K562 (cell line): Measurements from ENCODE around the gene BRAF. TPM values are rescaled to one million over a fixed set of nuclear protein-coding genes. Genes with fewer than 3 reads are reported as not detected.

Source experiments
- ATAC-seq: fragments of 200-7000 bp; cut with Tn5 transposase; 3 replicates; pipeline ENCODE4 v1.9.1; 2020; ENCODE audit warnings: moderate library complexity
- BruUV-seq: library from RNA; stranded (reverse); fragments of 400-500 nt; replicated peaks from 2 replicates; lab custom pipeline; 2021; lab: Mats Ljungman, UMichigan
- CTCF ChIA-PET: fragments of 300-600 bp; formaldehyde crosslinking; extraction: SDS; loops from one replicate; lab custom pipeline; 2021; ENCODE audit warnings: low intra/inter-chr PET ratio; lab: Yijun Ruan, JAX
- POLR2A ChIA-PET: fragments of 300-600, 350-650 bp; sonication (Branson Sonifier 250); formaldehyde crosslinking; extraction: SDS; loops from one replicate; lab custom pipeline; 2021; ENCODE audit warnings: antibody characterized with exemption, inconsistent platforms; lab: Yijun Ruan, JAX
- DNase-seq, 4 experiments: peaks; one replicate each; pipeline versions ENCODE4 v3.0.0 to v3.0.0-alpha.2; 2011 to 2018; ENCODE audit warnings: low spot score in 3 of 4, mixed read lengths in 3 of 4; ENCODE audit errors: extremely low read depth in 1 of 4
- FAIRE-seq: peaks from 2 replicates; lab custom pipeline; 2011; peaks lifted over from hg19 to GRCh38; lab: Jason Lieb, UNC
- H2AFZ ChIP-seq: 2 replicates; pipeline ENCODE4 v1.6.0; 2011; ENCODE audit warnings: low read depth, low read length, control low read depth, inconsistent platforms
- H3K27ac ChIP-seq: fragments of 200-600 bp; 3 replicates; pipeline ENCODE4 v1.8.0; 2011; ENCODE audit warnings: low read depth, mild to moderate bottlenecking, control low read depth, inconsistent platforms, low read length, moderate library complexity, mixed read lengths; ENCODE audit errors: extremely low read depth
- H3K27me3 ChIP-seq, 2 experiments: fragments of 300-600 bp in 1 of 2; 2 replicates in 1 of 2; 3 replicates in 1 of 2; pipeline versions ENCODE4 v1.6.0 to v1.8.0; 2011; ENCODE audit warnings: inconsistent platforms in 2 of 2, low read length in 2 of 2, mild to moderate bottlenecking in 1 of 2, mixed read lengths in 1 of 2, moderate library complexity in 1 of 2; ENCODE audit not compliant: control insufficient read depth in 2 of 2, insufficient read depth in 2 of 2
- H3K36me3 ChIP-seq: fragments of 300-600 bp; 3 replicates; pipeline ENCODE4 v1.8.0; 2011; ENCODE audit warnings: mild to moderate bottlenecking, low read length, inconsistent platforms; ENCODE audit not compliant: control insufficient read depth, insufficient read depth
- H3K4me1 ChIP-seq, 2 experiments: fragments of 200-600 bp in 1 of 2; replicated peaks in 1 of 2; 2 replicates in 1 of 2; 3 replicates in 1 of 2; pipeline versions ENCODE4 v1.5.1 to v1.8.0; 2011; ENCODE audit warnings: inconsistent platforms in 2 of 2, low read length in 2 of 2, mild to moderate bottlenecking in 1 of 2, mixed read lengths in 1 of 2, moderate library complexity in 1 of 2; ENCODE audit not compliant: control insufficient read depth in 2 of 2, insufficient read depth in 2 of 2
- H3K4me2 ChIP-seq: 2 replicates; pipeline ENCODE4 v1.6.1; 2011; ENCODE audit warnings: low read length, control low read depth, inconsistent platforms, mixed read lengths; ENCODE audit not compliant: insufficient read depth
- H3K4me3 ChIP-seq: fragments of 200-600 bp; sonication (generic), shearing (Covaris generic); 2 replicates; pipeline ENCODE4 v1.5.1; 2016; ENCODE audit warnings: control low read depth, inconsistent platforms
- H3K79me2 ChIP-seq: fragments of 200-600 bp; 3 replicates; pipeline ENCODE4 v1.8.0; 2011; ENCODE audit warnings: low read length, inconsistent platforms; ENCODE audit not compliant: control insufficient read depth, insufficient read depth
- H3K9ac ChIP-seq, 2 experiments: 2 replicates each; pipeline versions ENCODE4 v1.6.0 to v1.6.1; 2011; ENCODE audit warnings: low read depth in 2 of 2, low read length in 2 of 2, control low read depth in 1 of 2, inconsistent platforms in 1 of 2, mild to moderate bottlenecking in 1 of 2, mixed read lengths in 1 of 2; ENCODE audit not compliant: insufficient read depth in 1 of 2
- H3K9me1 ChIP-seq: one replicate; pipeline ENCODE4 v1.6.0; 2011; ENCODE audit warnings: inconsistent platforms, mild to moderate bottlenecking, low read length, moderate library complexity; ENCODE audit not compliant: control insufficient read depth, insufficient read depth
- H3K9me3 ChIP-seq: replicated peaks from 2 replicates; pipeline ENCODE4 v1.5.1; 2011; ENCODE audit warnings: low read depth, low read length, inconsistent platforms; ENCODE audit not compliant: control insufficient read depth, insufficient read depth
- H4K20me1 ChIP-seq: replicated peaks from 2 replicates; pipeline ENCODE4 v1.6.1; 2011; ENCODE audit warnings: low read length, inconsistent platforms, mixed read lengths; ENCODE audit not compliant: control insufficient read depth, insufficient read depth
- C11orf30 ChIP-seq: fragments of 450-650 bp; IDR thresholded peaks from 2 replicates; pipeline ENCODE4 v1.6.1; 2016; ENCODE audit warnings: low read depth, mild to moderate bottlenecking
- FOXJ3 ChIP-seq: sonication (generic); formaldehyde crosslinking; IDR thresholded peaks from 2 replicates; pipeline ENCODE4 v1.4.0; 2020; ENCODE audit warnings: mild to moderate bottlenecking, missing genetic modification reagents
- FUS ChIP-seq: fragments of 200-400 bp; formaldehyde crosslinking; optimal IDR thresholded peaks from 2 replicates; pipeline ENCODE3; 2017; ENCODE audit warnings: low read depth, low read length
- IRF9 ChIP-seq: fragments of 450-650 bp; IDR thresholded peaks from 2 replicates; pipeline ENCODE4 v1.6.1; 2016; ENCODE audit warnings: missing biosample characterization, missing genetic modification characterization
- MAFF ChIP-seq: IDR thresholded peaks from 2 replicates; pipeline ENCODE4 v1.6.1; 2012; ENCODE audit warnings: low read length, improper control_type of control experiment
- MAFG ChIP-seq: fragments of 450-650 bp; conservative IDR thresholded peaks from 2 replicates; pipeline ENCODE4 v1.6.1; 2016; ENCODE audit warnings: missing genetic modification characterization, missing compliant biosample characterization
- POLR3A ChIP-seq: IDR thresholded peaks from 2 replicates; pipeline ENCODE4 v1.6.1; 2011; ENCODE audit warnings: borderline replicate concordance, mild to moderate bottlenecking, moderate library complexity; ENCODE audit not compliant: insufficient read length, insufficient read depth; ENCODE audit errors: extremely low read depth
- RNF2 ChIP-seq: sonication (generic); IDR thresholded peaks from 2 replicates; pipeline ENCODE4 v1.6.1; 2016
- SMARCE1 ChIP-seq: fragments of 450-650 bp; IDR thresholded peaks from 2 replicates; pipeline ENCODE4 v1.7.1; 2016; ENCODE audit warnings: mild to moderate bottlenecking
- SNRNP70 ChIP-seq: fragments of 200-400 bp; formaldehyde crosslinking; optimal IDR thresholded peaks from 2 replicates; pipeline ENCODE3; 2017; ENCODE audit warnings: low read depth, low read length
- ZSCAN29 ChIP-seq: fragments of 450-650 bp; IDR thresholded peaks from 2 replicates; pipeline ENCODE4 v1.6.1; 2017
- WGBS: fragments of 100-300 bp; shearing (Covaris generic); methylation state at CpG from one replicate; pipeline ENCODE4 v1.1.6; 2016; ENCODE audit warnings: low coverage, mixed read lengths; ENCODE audit not compliant: insufficient coverage; ENCODE audit errors: missing lambda C conversion rate; 5-methylcytosine and 5-hydroxymethylcytosine counted together
- in situ Hi-C: fragments of 300-500 bp; cut with MboI; formaldehyde crosslinking; loops from 4 replicates; pipeline ENCODE4 v1.15.0; 2018; ENCODE audit warnings: inconsistent platforms, mixed read lengths
- intact Hi-C: fragments of 100-400 bp; cut with micrococcal nuclease; formaldehyde crosslinking; loops from 2 replicates; pipeline ENCODE4 v1.14.2; 2022
- polyA plus RNA-seq, 8 experiments: library from polyadenylated mRNA; depleted of rRNA in 4 of 8; stranded (reverse) in 5 of 8; unstranded in 3 of 8; fragments of >200 nt; fragmentation: Nextera tagmentation in 2 of 8; fragmentation: Illumina TruSeq in 1 of 8; extraction: Ambion mirVana in 2 of 8; extraction: Trizol in 1 of 8; gene quantifications; 2 replicates each; pipeline versions ENCODE4 v1.2.1 to v1.2.3, GENCODE V29; 2011 to 2014; ENCODE audit warnings: inconsistent platforms in 1 of 8, missing spikeins in 1 of 8
- total RNA-seq, 7 experiments: library from RNA; depleted of rRNA in 6 of 7; stranded (reverse); fragments of >200 nt in 6 of 7; fragmentation: Illumina TruSeq in 2 of 7; extraction: Trizol in 2 of 7; gene quantifications; 2 replicates each; pipeline versions ENCODE4 v1.2.1 to v1.2.3, GENCODE V29; 2011 to 2021; ENCODE audit warnings: low replicate concordance in 1 of 7

BRAF gene
- total and polyA plus RNA-seq, 9 of the 15 experiments (the other 6 are each of a cell fraction or from before 2014, with no cell fraction given), result 3.6 to 38.3 (median 21.9) TPM

DNA sequence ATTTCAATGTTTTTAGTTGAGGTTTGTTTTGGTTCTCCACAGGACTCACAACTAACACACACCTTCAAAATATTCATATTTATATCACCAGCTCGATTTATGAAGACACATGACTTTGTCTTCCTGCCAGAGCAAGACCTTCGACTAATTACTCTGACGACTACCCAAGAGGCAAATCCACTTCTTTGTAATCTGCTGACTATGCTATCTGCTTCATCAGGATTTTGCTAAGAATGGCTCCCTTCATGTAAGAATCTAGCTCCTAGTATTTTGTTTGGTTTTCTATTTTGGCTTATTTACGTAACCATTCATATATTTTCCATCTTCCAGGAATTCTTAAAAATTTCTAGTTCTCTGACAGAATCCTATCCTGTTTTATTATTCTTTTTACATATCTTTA lies 93.0 kb downstream of the BRAF start (continued):
- TF ChIP-seq C11orf30, result peak; percentile 70; the same call in 1 of the 2 replicates

DNA sequence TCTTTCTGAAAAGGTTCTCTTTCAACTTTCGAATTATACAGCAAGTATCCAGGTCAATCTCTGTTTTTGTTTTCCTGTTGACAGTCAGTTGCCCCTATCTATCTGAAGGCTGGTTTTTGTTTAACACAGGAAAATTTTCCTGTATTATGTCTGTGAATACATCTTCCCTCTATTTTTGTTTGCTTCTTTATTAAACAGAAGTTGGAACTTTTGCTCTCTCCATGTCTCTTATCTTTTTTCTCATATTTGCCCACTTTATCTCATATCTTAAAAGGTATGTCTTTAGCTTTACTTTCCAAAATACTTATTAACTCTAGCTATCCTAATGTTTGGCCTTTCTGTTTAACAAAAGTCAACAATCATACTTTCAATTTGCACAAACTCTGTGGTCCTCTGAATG lies 95.0 kb downstream of the BRAF start:
- Histone ChIP-seq H3K27me3 (no peaks in the 10 kb centered on the region), H3K9me3 (no peaks in the 10 kb centered on the region), H2AFZ (no peak overlapping the region), H3K9ac (no peak overlapping the region), H3K4me3 (no peak overlapping the region), H3K79me2 (no peaks in the 10 kb centered on the region), H3K27ac (no peak overlapping the region), H4K20me1 (no peaks in the 10 kb centered on the region), H3K36me3 (peaks cover 24% of the 10 kb centered on the region), H3K4me2 (no peak overlapping the region), H3K4me1 (no peaks in the 10 kb centered on the region), H3K9me1 (no peaks in the 10 kb centered on the region)
- FAIRE-seq (no peak), DNase-seq (no peak), ATAC-seq (no peak)
- ChIA-PET CTCF (no interaction called here), POLR2A (interaction anchor here (0.5 to 0.8 kb wide), 2 partner anchors 318 to 1127 kb away, joined by 4 to 5 read pairs; no protein-coding TSS in a partner anchor)
- BruUV-seq, result no TSS peak
- 80% methylated on average over 1 of the region's 1 CpG for WGBS
- in situ Hi-C loops, result no loop called here
- no peak for TF ChIP-seq FOXJ3
- TF ChIP-seq IRF9 (tag), result no peak
- TF ChIP-seq FUS, result no peak
- TF ChIP-seq SNRNP70, result no peak
- TF ChIP-seq SMARCE1, result no peak
- no peak for TF ChIP-seq POLR3A
- TF ChIP-seq MAFF, result no peak
- no peak for TF ChIP-seq RNF2
- no peak for TF ChIP-seq ZSCAN29
- TF ChIP-seq MAFG (tag), result no peak
- intact Hi-C loops, result no loop called here
